ENCODE data around the gene MYO1G.

Gene MYO1G

GRCh38 chr7:44962483-44963251 lies 16.1 kb downstream of the MYO1G start:
- no peak for DNase-seq (ENCODE audit: insufficient read length, low spot score)
- TF ChIP-seq TAF1 (IDR thresholded peaks at IDR 0.05; ENCODE audit: low read depth, low read length) = no peak
- no peak for TF ChIP-seq POU2F2 (IDR thresholded peaks at IDR 0.05; ENCODE audit: low read depth, low read length)
- no peak for TF ChIP-seq POLR2AphosphoS5 (IDR thresholded peaks at IDR 0.05; ENCODE audit: low read depth, low read length)
- no peak for TF ChIP-seq POLR2A (IDR thresholded peaks at IDR 0.05; ENCODE audit: low read depth, low read length)
- TF ChIP-seq PAX5 (IDR thresholded peaks at IDR 0.05; ENCODE audit: insufficient read depth, low read length, severe bottlenecking) = no peak
- TF ChIP-seq SPI1 (IDR thresholded peaks at IDR 0.05; ENCODE audit: low read depth, low read length) = no peak
- no peak for FAIRE-seq

DNA sequence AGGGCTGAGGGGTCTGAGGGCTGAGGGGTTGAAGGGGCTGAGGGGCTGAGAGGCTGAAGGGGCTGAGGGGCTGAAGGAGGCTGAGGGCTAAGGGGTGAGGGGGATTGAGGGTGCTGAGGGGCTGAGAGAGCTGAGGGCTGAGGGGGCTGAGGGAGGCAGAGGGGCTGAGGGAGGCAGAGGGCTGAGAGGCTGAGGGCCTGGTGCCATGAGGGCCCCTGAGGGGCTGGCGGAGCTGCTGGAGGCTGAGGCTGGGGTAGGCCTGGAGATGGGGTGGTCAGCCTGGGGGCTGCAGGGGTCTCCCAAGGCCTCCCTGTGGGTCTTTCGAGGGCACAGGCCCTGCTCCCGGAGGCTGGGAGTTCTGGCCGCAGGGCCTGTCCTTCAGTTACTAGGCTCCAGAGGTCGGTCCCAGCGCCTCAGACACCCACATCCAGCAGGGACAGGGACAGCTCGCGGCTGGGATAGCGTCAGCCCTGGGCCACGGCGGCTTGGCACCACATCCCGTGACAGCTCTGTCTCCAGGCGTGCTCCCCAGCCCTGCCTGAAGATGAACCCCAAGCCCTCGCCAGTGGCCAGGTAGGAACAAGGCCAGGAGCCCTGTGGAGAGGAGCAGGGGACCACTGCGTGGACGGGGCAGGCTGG lies 16.9 kb downstream of the MYO1G start:
- FAIRE-seq (no peak), DNase-seq (ENCODE audit: insufficient read length, low spot score) (no peak)
- TF ChIP-seq SPI1 (IDR thresholded peaks at IDR 0.05; ENCODE audit: low read depth, low read length) (no peak), PAX5 (IDR thresholded peaks at IDR 0.05; ENCODE audit: insufficient read depth, low read length, severe bottlenecking) (no peak), POLR2AphosphoS5 (IDR thresholded peaks at IDR 0.05; ENCODE audit: low read depth, low read length) (peak; percentile 79), POLR2A (IDR thresholded peaks at IDR 0.05; ENCODE audit: low read depth, low read length) (peak; percentile 68)

GRCh38 chr7:44960011-44960580 lies 18.7 kb downstream of the MYO1G start:
- no peak for TF ChIP-seq SPI1 (IDR thresholded peaks at IDR 0.05; ENCODE audit: low read depth, low read length)
- 0 out of 2 replicates have a peak, but pooled peaks have one; percentile 2 for TF ChIP-seq POLR2A (IDR thresholded peaks at IDR 0.05; ENCODE audit: low read depth, low read length)
- DNase-seq (ENCODE audit: insufficient read length, low spot score) = no peak
- no peak for FAIRE-seq

- DNase-seq (ENCODE audit: insufficient read length, low spot score) (no peak), FAIRE-seq (peak; percentile 83)
Observed at GRCh38 chr7:44959433-44959951, 19.3 kb downstream of the MYO1G start.

DNA sequence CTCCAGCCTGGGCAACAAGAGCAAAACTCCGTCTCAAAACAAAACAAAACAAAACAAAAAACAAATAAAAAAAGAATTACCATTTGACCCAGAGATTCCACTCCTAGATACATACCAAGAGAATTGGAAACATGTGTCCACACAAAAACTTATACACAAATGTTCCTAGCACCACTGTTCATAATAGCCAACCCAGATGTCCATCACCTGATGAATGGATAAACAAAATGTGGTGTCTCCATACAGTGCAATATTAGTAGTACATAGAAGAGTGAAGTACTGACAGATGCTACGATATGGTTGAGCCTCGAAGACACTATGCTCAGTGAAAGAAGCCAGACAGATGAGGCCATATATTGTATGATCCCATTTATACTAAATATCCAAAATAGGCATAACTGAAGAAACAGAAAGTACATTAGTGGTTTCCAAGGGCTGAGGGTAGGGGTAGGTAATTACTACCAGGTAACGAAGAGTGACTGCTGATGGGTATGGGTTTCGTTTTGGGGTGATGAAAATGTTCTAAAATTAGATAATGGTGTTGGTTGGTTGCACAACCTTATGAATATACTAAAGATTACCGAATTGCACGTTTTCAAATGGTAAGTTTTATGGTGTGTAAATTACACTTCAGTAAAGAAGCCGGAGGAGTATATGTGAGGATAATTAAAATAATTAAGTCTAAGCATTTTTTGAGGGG lies 20.0 kb downstream of the MYO1G start:
- no peak for FAIRE-seq
- TF ChIP-seq PAX5 (IDR thresholded peaks at IDR 0.05; ENCODE audit: insufficient read depth, low read length, severe bottlenecking) (no peak), SPI1 (IDR thresholded peaks at IDR 0.05; ENCODE audit: low read depth, low read length) (no peak), POLR2A (IDR thresholded peaks at IDR 0.05; ENCODE audit: low read depth, low read length) (no peak), TAF1 (IDR thresholded peaks at IDR 0.05; ENCODE audit: low read depth, low read length) (no peak), POU2F2 (IDR thresholded peaks at IDR 0.05; ENCODE audit: low read depth, low read length) (no peak), POLR2AphosphoS5 (IDR thresholded peaks at IDR 0.05; ENCODE audit: low read depth, low read length) (no peak; the same call in none of the 2 replicates)
- no peak for DNase-seq (ENCODE audit: insufficient read length, low spot score)

More at GRCh38 chr7:44959433-44959951, 19.3 kb downstream of the MYO1G start:
- TF ChIP-seq PAX5 (IDR thresholded peaks at IDR 0.05; ENCODE audit: insufficient read depth, low read length, severe bottlenecking) = no peak
- peak; percentile 84 for TF ChIP-seq POLR2A (IDR thresholded peaks at IDR 0.05; ENCODE audit: low read depth, low read length)
- peak; percentile 76 for TF ChIP-seq POLR2AphosphoS5 (IDR thresholded peaks at IDR 0.05; ENCODE audit: low read depth, low read length)

GRCh38 chr7:44956157-44956766 lies 22.6 kb downstream of the MYO1G start:
- DNase-seq (ENCODE audit: insufficient read length, low spot score) = no peak
- no peak for FAIRE-seq

DNA sequence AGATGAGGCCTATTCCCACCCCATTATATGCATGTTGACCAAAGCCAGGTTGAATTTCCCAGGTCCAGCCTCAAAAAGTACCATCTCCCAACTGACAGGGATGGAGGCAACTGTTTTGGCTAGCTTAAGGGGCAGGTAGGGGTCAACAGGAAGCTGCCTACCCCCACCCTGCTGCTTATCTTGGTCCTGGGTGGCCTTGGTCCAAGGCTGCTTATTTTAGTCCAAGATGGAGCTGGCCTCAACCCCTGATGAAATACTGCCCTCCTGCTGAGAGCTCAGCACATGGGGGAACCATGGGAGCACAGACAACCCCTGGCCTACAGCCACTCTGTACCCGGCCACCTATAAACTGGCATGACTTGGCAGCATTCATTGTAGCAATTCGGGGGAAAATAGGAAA lies 23.1 kb downstream of the MYO1G start:
- DNase-seq (ENCODE audit: insufficient read length, low spot score) = no peak
- no peak for FAIRE-seq
- TF ChIP-seq POU2F2 (IDR thresholded peaks at IDR 0.05; ENCODE audit: low read depth, low read length) = peak; percentile 28; the same call in 1 of the 2 replicates
- TF ChIP-seq POLR2AphosphoS5 (IDR thresholded peaks at IDR 0.05; ENCODE audit: low read depth, low read length) = no peak

More at GRCh38 chr7:44956157-44956766, 22.6 kb downstream of the MYO1G start:
- TF ChIP-seq PAX5 (IDR thresholded peaks at IDR 0.05; ENCODE audit: insufficient read depth, low read length, severe bottlenecking) = no peak
- no peak; the same call in 1 of the 2 replicates for TF ChIP-seq POLR2A (IDR thresholded peaks at IDR 0.05; ENCODE audit: low read depth, low read length)
- no peak for TF ChIP-seq POU2F2 (IDR thresholded peaks at IDR 0.05; ENCODE audit: low read depth, low read length)
- TF ChIP-seq POLR2AphosphoS5 (IDR thresholded peaks at IDR 0.05; ENCODE audit: low read depth, low read length) = peak; percentile 35; the same call in 1 of the 2 replicates

DNA sequence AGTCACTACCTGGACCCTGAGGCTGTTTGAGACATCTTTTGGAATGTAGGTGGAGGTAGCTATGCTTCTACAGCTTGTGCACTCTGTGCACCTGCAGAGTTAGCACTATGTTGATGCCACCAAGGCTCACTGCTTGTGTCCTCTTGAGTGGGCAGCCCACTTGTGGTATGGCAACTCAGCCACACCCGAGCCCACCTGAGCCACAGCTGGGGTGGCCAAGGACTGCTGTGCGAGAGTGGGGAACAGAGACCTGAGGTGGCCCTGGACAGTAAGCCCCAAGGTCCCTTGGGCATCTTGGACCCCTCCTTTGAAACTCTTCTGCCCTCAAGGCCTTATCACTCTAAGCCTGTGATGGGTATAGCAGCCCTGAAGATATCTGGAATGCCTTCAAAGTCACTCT lies 25.7 kb downstream of the MYO1G start:
- FAIRE-seq (no peak), DNase-seq (ENCODE audit: insufficient read length, low spot score) (no peak)
- TF ChIP-seq TAF1 (IDR thresholded peaks at IDR 0.05; ENCODE audit: low read depth, low read length) = no peak
- TF ChIP-seq POLR2AphosphoS5 (IDR thresholded peaks at IDR 0.05; ENCODE audit: low read depth, low read length) = peak; percentile 39; the same call in 1 of the 2 replicates
- no peak for TF ChIP-seq PAX5 (IDR thresholded peaks at IDR 0.05; ENCODE audit: insufficient read depth, low read length, severe bottlenecking)

GRCh38 chr7:44949303-44949702 lies 29.5 kb downstream of the MYO1G start:
- TF ChIP-seq POLR2AphosphoS5 (IDR thresholded peaks at IDR 0.05; ENCODE audit: low read depth, low read length) = no peak
- no peak for TF ChIP-seq TAF1 (IDR thresholded peaks at IDR 0.05; ENCODE audit: low read depth, low read length)
- TF ChIP-seq POLR2A (IDR thresholded peaks at IDR 0.05; ENCODE audit: low read depth, low read length) = no peak
- TF ChIP-seq PAX5 (IDR thresholded peaks at IDR 0.05; ENCODE audit: insufficient read depth, low read length, severe bottlenecking) = no peak
- TF ChIP-seq POU2F2 (IDR thresholded peaks at IDR 0.05; ENCODE audit: low read depth, low read length) = no peak
- TF ChIP-seq SPI1 (IDR thresholded peaks at IDR 0.05; ENCODE audit: low read depth, low read length) = no peak
- DNase-seq (ENCODE audit: insufficient read length, low spot score) = no peak
- no peak for FAIRE-seq
